Measurements from ENCODE around the gene VPS18.

The VPS18 gene

GRCh38 chr15:40923551-40923950 lies 29.3 kb downstream of the VPS18 start:
- DNase-seq = no peak

GRCh38 chr15:40925495-40925862 lies 31.2 kb downstream of the VPS18 start:
- no peak for DNase-seq

GRCh38 chr15:40925863-40926658 lies 31.8 kb downstream of the VPS18 start:
- no peak for DNase-seq

- DNase-seq = no peak
Observed at GRCh38 chr15:40926659-40927494, 32.6 kb downstream of the VPS18 start.

GRCh38 chr15:40927495-40927872 lies 33.2 kb downstream of the VPS18 start:
- peak; percentile 26 for DNase-seq

- DNase-seq = no peak
Observed at GRCh38 chr15:40927873-40928806, 33.9 kb downstream of the VPS18 start.

- peak; percentile 22 for DNase-seq
Observed at GRCh38 chr15:40928821-40929659, 34.8 kb downstream of the VPS18 start, which contains the start of gene DLL4. DLL4 (plus strand) TSS chr15:40929340; CDS start chr15:40929669, 329 bp downstream.

- no peak for DNase-seq
Observed at GRCh38 chr15:40929660-40930429, 35.6 kb downstream of the VPS18 start.

- no peak for DNase-seq
Observed at GRCh38 chr15:40930430-40931299, 36.4 kb downstream of the VPS18 start.

- no peak for DNase-seq
Observed at GRCh38 chr15:40931300-40932142, 37.3 kb downstream of the VPS18 start.

GRCh38 chr15:40932156-40932555 lies 37.9 kb downstream of the VPS18 start:
- no peak for DNase-seq

- no peak for DNase-seq
Observed at GRCh38 chr15:40932649-40933516, 38.6 kb downstream of the VPS18 start.

GRCh38 chr15:40933517-40933902 lies 39.3 kb downstream of the VPS18 start:
- DNase-seq = no peak

- no peak for DNase-seq
Observed at GRCh38 chr15:40934457-40934856, 40.2 kb downstream of the VPS18 start.

GRCh38 chr15:40936234-40936708 lies 42.0 kb downstream of the VPS18 start:
- DNase-seq = no peak

GRCh38 chr15:40936709-40937666 lies 42.7 kb downstream of the VPS18 start:
- DNase-seq = no peak
